GM12891 (cell line): Measurements from ENCODE around the gene PXMP4.

Experiments
- DNase-seq: peaks from one replicate; pipeline ENCODE4 v3.0.0; 2011; ENCODE audit warnings: low spot score; ENCODE audit not compliant: insufficient read length
- FAIRE-seq: peaks from 2 replicates; lab custom pipeline; 2011; peaks lifted over from hg19 to GRCh38; lab: Jason Lieb, UNC
- PAX5 ChIP-seq: IDR thresholded peaks from 2 replicates; pipeline ENCODE4 v1.6.1; 2011; ENCODE audit warnings: low read length, moderate library complexity, mild to moderate bottlenecking; ENCODE audit not compliant: insufficient read depth, severe bottlenecking
- POLR2A ChIP-seq: IDR thresholded peaks from 2 replicates; pipeline ENCODE4 v1.6.1; 2011; ENCODE audit warnings: low read depth, low read length, control low read depth
- POLR2AphosphoS5 ChIP-seq: IDR thresholded peaks from 2 replicates; pipeline ENCODE4 v1.6.1; 2011; ENCODE audit warnings: low read depth, low read length, control low read depth
- POU2F2 ChIP-seq: IDR thresholded peaks from 2 replicates; pipeline ENCODE4 v1.6.1; 2011; ENCODE audit warnings: low read depth, mild to moderate bottlenecking, control low read depth, low read length, moderate library complexity
- SPI1 ChIP-seq: IDR thresholded peaks from 2 replicates; pipeline ENCODE4 v1.6.1; 2011; ENCODE audit warnings: low read depth, low read length, control low read depth
- TAF1 ChIP-seq: IDR thresholded peaks from 2 replicates; pipeline ENCODE4 v1.6.1; 2011; ENCODE audit warnings: low read depth, low read length, control low read depth

Gene PXMP4

GRCh38 chr20:33654680-33655161 lies 65.4 kb downstream of the PXMP4 start:
- TF ChIP-seq POLR2AphosphoS5 = no peak
- no peak for TF ChIP-seq PAX5
- TF ChIP-seq POLR2A = no peak
- no peak for TF ChIP-seq SPI1
- no peak for TF ChIP-seq POU2F2
- no peak for TF ChIP-seq TAF1
- no peak for DNase-seq
- no peak for FAIRE-seq

DNA sequence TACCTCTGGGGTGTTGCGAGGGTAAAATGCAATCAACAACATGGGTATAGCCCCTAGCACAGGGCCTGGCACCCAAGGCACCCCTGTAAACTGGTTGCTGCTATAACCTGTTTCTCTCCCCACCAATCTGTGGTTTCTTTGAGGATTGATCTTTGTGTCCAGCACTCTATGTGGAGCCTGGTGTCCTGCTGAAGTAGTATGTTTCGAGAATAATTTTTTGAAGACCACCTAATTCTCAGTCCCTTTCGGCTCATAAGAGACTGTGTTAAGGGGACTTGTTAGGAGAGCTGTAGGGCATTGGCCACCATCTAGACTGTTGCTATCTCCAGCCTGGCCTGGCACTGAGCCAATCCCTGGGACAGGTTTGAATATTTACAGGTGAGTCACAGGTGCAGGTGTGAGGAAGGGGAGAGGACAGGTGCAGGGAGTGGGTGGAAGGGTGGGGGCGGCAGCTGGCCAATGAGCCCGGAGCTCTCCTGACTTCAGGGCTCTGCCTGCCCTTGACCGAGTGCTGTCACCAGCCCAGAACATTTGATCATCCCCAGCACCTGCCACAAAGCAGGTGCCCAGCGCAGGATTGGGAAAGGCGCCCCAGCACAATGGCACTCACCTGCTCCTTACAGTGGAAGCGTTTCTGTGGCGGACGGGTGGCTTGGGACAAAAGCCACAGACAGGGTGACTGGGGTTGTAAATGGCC lies 66.1 kb downstream of the PXMP4 start:
- no peak for DNase-seq
- no peak for FAIRE-seq
- TF ChIP-seq POLR2A (no peak), POLR2AphosphoS5 (no peak), SPI1 (no peak), POU2F2 (no peak), PAX5 (no peak), TAF1 (no peak)

DNA sequence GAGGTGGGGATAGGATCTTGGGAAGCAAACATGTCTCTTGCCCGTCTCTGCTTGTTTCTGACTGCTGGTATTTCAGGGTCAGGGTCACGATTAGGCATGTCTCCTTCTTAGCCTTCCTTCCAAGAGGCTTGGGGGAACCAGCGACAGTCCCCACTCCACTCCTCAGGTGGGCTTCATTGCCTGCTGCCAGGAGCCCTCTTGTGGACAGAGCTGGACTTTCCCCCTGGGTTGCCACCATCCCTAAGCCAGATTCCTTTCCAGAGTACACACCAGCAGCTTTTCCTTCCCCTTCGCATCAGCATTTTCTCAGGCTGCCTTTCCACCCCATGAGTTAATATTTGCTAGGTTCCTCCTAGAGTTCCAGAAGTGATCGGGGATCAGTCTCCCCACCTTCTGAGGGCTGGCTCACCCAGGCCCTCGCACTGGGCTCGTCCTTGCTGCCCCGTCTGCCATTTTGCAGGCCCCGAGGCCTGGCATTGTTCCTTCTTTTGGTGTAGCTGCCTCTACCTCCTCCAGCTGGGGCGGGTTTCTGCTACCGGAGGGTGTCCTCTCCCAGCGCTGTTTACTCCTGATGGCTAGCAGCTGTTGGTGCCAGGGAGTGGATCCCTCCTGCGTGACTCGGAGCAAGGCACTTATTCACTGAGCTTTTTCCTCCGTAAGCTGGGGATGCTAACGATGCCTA lies 66.8 kb downstream of the PXMP4 start:
- FAIRE-seq = peak; percentile 55
- TF ChIP-seq TAF1 = no peak
- TF ChIP-seq POU2F2 = no peak
- no peak for TF ChIP-seq POLR2A
- no peak for TF ChIP-seq PAX5
- no peak for TF ChIP-seq SPI1
- no peak for TF ChIP-seq POLR2AphosphoS5
- peak; percentile 73 for DNase-seq
